GM10266 (cell line): Measurements from ENCODE around the gene SEMA7A.

ENCODE experiments used
- DNase-seq: peaks from one replicate; pipeline ENCODE4 v3.0.0; 2012; ENCODE audit errors: extremely low spot score
- TF ChIP-seq, protein P1 (sequence below): IDR thresholded peaks from 2 replicates; pipeline ENCODE4 v1.5.1; 2012; ENCODE audit warnings: mild to moderate bottlenecking, low read depth; ENCODE audit not compliant: control insufficient read depth, insufficient read depth; ENCODE audit errors: missing control alignments

The SEMA7A gene

GRCh38 chr15:74454764-74455500, 21.2 kb upstream of the SEMA7A start:
- DNase-seq: no peak

GRCh38 chr15:74453925-74454763, 20.4 kb upstream of the SEMA7A start:
- TF ChIP-seq, protein P1, sequence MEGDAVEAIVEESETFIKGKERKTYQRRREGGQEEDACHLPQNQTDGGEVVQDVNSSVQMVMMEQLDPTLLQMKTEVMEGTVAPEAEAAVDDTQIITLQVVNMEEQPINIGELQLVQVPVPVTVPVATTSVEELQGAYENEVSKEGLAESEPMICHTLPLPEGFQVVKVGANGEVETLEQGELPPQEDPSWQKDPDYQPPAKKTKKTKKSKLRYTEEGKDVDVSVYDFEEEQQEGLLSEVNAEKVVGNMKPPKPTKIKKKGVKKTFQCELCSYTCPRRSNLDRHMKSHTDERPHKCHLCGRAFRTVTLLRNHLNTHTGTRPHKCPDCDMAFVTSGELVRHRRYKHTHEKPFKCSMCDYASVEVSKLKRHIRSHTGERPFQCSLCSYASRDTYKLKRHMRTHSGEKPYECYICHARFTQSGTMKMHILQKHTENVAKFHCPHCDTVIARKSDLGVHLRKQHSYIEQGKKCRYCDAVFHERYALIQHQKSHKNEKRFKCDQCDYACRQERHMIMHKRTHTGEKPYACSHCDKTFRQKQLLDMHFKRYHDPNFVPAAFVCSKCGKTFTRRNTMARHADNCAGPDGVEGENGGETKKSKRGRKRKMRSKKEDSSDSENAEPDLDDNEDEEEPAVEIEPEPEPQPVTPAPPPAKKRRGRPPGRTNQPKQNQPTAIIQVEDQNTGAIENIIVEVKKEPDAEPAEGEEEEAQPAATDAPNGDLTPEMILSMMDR: no peak
- DNase-seq: no peak

More at GRCh38 chr15:74454764-74455500, 21.2 kb upstream of the SEMA7A start:
- TF ChIP-seq, protein P1: no peak

- TF ChIP-seq, protein P1: no peak
- DNase-seq: no peak
Observed at GRCh38 chr15:74451861-74452835, 18.4 kb upstream of the SEMA7A start.

GRCh38 chr15:74451322-74451721, 17.6 kb upstream of the SEMA7A start:
- TF ChIP-seq, protein P1: no peak

DNA sequence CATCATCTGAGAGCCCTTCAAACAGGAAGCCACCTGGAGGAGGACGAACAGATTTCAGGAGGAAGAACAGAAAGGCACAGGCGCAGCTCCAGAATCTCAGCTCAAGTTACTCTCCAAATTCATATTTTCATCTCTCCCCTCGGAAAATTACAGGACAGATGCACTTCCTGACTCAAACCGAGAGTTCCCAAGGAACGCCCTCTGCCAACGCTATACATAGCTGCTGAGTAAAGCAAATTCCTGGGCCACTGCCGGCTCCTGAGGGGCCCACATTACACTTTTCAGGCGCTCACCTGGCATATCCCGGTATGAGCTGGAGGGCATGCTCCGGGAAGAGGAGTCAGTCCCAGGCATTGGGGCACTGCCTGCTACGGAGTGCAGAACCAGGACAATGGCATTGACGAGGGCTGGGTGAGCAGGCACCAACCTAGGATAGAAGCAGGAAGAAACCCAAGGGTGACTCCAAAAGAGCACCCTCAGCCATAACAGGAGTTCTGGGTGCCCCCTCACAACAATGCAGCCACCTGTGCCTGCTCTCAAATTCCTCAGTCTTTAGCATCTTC, 16.0 kb upstream of the SEMA7A start:
- TF ChIP-seq, protein P1: no peak
- no peak for DNase-seq

More at GRCh38 chr15:74451322-74451721, 17.6 kb upstream of the SEMA7A start:
- no peak for DNase-seq

GRCh38 chr15:74449095-74449494, 15.3 kb upstream of the SEMA7A start:
- no peak for DNase-seq
- TF ChIP-seq, protein P1: no peak
